ENCODE data around the gene GSS. TPM values are rescaled to one million over a fixed set of nuclear protein-coding genes. Genes with fewer than 3 reads are reported as not detected.

Gene GSS
- total and polyA plus RNA-seq, 2 donors (not counting 3 experiments of a cell fraction or from before 2014, with no cell fraction given), result 47.9 to 65.1 TPM

- peak; percentile 8 for FAIRE-seq
- dilution Hi-C loops (cut with MboI; ENCODE audit: extremely low pct_ligation_motif_present, low sequenced_read_pairs) (no loop called here), intact Hi-C loops (cut with micrococcal nuclease) (no loop called here)
- no TSS peak for BruUV-seq (replicated peaks)
- Histone ChIP-seq H3K79me2 (ENCODE audit: control insufficient read depth, insufficient read depth, low read length) (peaks cover 2% of the 10 kb centered on the region), H3K9me3 (replicated peaks; ENCODE audit: control insufficient read depth, insufficient read depth, low read length) (no peaks in the 10 kb centered on the region), H3K27me3 (ENCODE audit: control insufficient read depth in 2 of 2, insufficient read depth in 2 of 2, low read length in 2 of 2) (no peaks in the 10 kb centered on the region), H3K9me1 (replicated peaks; ENCODE audit: control insufficient read depth, extremely low read depth, insufficient read depth, low read length) (no peaks in the 10 kb centered on the region), H3K4me3 (replicated peaks in 1 of 3; ENCODE audit: insufficient read depth in 1 of 3, low read depth in 1 of 3, low read length in 3 of 3) (no peak overlapping the region), H3K4me1 (ENCODE audit: control insufficient read depth, extremely low read depth, insufficient read depth, low read length) (peaks cover 3% of the 10 kb centered on the region), H2AFZ (ENCODE audit: low read depth, low read length) (no peak overlapping the region), H3K9ac (replicated peaks; ENCODE audit: extremely low read depth, insufficient read depth, low read length) (no peak overlapping the region), H3K27ac (ENCODE audit: insufficient read depth, low read depth, low read length) (no peak overlapping the region), H4K20me1 (replicated peaks; ENCODE audit: control insufficient read depth, extremely low read depth, insufficient read depth, low read length) (no peaks in the 10 kb centered on the region), H3K4me2 (ENCODE audit: insufficient read depth, low read length) (no peak overlapping the region), H3K36me3 (ENCODE audit: control insufficient read depth in 2 of 2, extremely low read depth in 1 of 2, insufficient read depth in 2 of 2, low read length in 2 of 2) (peaks cover 0 to 2% of the 10 kb centered on the region in 2 experiments)
- CTCF ChIA-PET, result interaction anchor here (1.6 kb wide), 1 partner anchor 64 kb away, joined by 4 read pairs; the partner anchor contains the start of genes GSS and MYH7B
- TF ChIP-seq FOS (IDR thresholded peaks at IDR 0.05; ENCODE audit: borderline replicate concordance, insufficient read depth, low read length) (peak; percentile 40), POLR2AphosphoS5 (IDR thresholded peaks at IDR 0.05; ENCODE audit: insufficient read depth, low read depth, low read length) (no peak)
- no peak for DNase-seq (ENCODE audit: low read depth, low spot score)
- POLR2A ChIA-PET, result interaction anchor here (1.0 kb wide), 1 partner anchor 8 kb away, joined by 3 read pairs; no protein-coding TSS in a partner anchor
Measured at GRCh38 chr20:34891166-34892062, 64.2 kb downstream of the GSS start.

GRCh38 chr20:34888468-34888867, 67.1 kb downstream of the GSS start:
- H3K27ac ChIP-seq (ENCODE audit: insufficient read depth, low read depth, low read length), result no peak overlapping the region
- H3K4me3 ChIP-seq (replicated peaks in 1 of 3; ENCODE audit: insufficient read depth in 1 of 3, low read depth in 1 of 3, low read length in 3 of 3), result no peak overlapping the region
- ChIA-PET CTCF (interaction anchor here (0.6 to 1.2 kb wide), 2 partner anchors 14 to 17 kb away, joined by 3 to 5 read pairs; no protein-coding TSS in a partner anchor), POLR2A (interaction anchor here (0.7 kb wide), 2 partner anchors 67 to 114 kb away, joined by 3 to 14 read pairs; partner anchors contain the start of genes GSS and MYH7B)
- TF ChIP-seq GATA2 (IDR thresholded peaks at IDR 0.05; ENCODE audit: insufficient read depth, insufficient read length, low read depth, low read length) (no peak), MAX (IDR thresholded peaks at IDR 0.05; ENCODE audit: insufficient read depth, insufficient read length) (no peak), CTCF (IDR thresholded peaks at IDR 0.05; ENCODE audit: extremely low read depth in 1 of 2, insufficient read depth in 1 of 2, low read depth in 1 of 2, low read length in 2 of 2) (no peak), FOS (IDR thresholded peaks at IDR 0.05; ENCODE audit: borderline replicate concordance, insufficient read depth, low read length) (no peak), JUN (IDR thresholded peaks at IDR 0.05; ENCODE audit: borderline replicate concordance, insufficient read depth, insufficient read length, low read depth) (no peak), EZH2 (IDR thresholded peaks at IDR 0.05; ENCODE audit: borderline replicate concordance, low read depth, low read length, severe bottlenecking) (no peak), POLR2A (IDR thresholded peaks at IDR 0.05; ENCODE audit: low read depth, low read length) (no peak), POLR2AphosphoS5 (IDR thresholded peaks at IDR 0.05; ENCODE audit: insufficient read depth, low read depth, low read length) (no peak), MYC (IDR thresholded peaks at IDR 0.05; ENCODE audit: low read depth, low read length) (no peak)
- FAIRE-seq (no peak), DNase-seq (ENCODE audit: low read depth, low spot score) (no peak)
- H3K4me1 ChIP-seq (ENCODE audit: control insufficient read depth, extremely low read depth, insufficient read depth, low read length), result peaks cover 3% of the 10 kb centered on the region
- BruUV-seq (replicated peaks), result no TSS peak
- H3K9ac ChIP-seq (replicated peaks; ENCODE audit: extremely low read depth, insufficient read depth, low read length), result no peak overlapping the region
- intact Hi-C loops (cut with micrococcal nuclease) (no loop called here), dilution Hi-C loops (cut with MboI; ENCODE audit: extremely low pct_ligation_motif_present, low sequenced_read_pairs) (no loop called here)
- no peaks in the 10 kb centered on the region for H3K9me3 ChIP-seq (replicated peaks; ENCODE audit: control insufficient read depth, insufficient read depth, low read length)
- no peaks in the 10 kb centered on the region for H3K27me3 ChIP-seq (ENCODE audit: control insufficient read depth in 2 of 2, insufficient read depth in 2 of 2, low read length in 2 of 2)
- no peaks in the 10 kb centered on the region for H3K79me2 ChIP-seq (ENCODE audit: control insufficient read depth, insufficient read depth, low read length)
- H4K20me1 ChIP-seq (replicated peaks; ENCODE audit: control insufficient read depth, extremely low read depth, insufficient read depth, low read length), result no peaks in the 10 kb centered on the region
- H2AFZ ChIP-seq (ENCODE audit: low read depth, low read length), result no peak overlapping the region
- no peaks in the 10 kb centered on the region for H3K9me1 ChIP-seq (replicated peaks; ENCODE audit: control insufficient read depth, extremely low read depth, insufficient read depth, low read length)
- H3K36me3 ChIP-seq (ENCODE audit: control insufficient read depth in 2 of 2, extremely low read depth in 1 of 2, insufficient read depth in 2 of 2, low read length in 2 of 2), result peaks cover 0 to 2% of the 10 kb centered on the region in 2 experiments
- H3K4me2 ChIP-seq (ENCODE audit: insufficient read depth, low read length), result no peak overlapping the region

All from endothelial cell of umbilical vein (primary cell).